ENCODE results near the gene BAHCC1.
A peak's percentile ranks its signal among the peaks of the same experiment; 100 is the strongest.

BAHCC1 gene

GRCh38 chr17:81393684-81394376 is 1.4 kb upstream of the BAHCC1 start (continued):
- peak; percentile 81 for TF ChIP-seq PATZ1 (tag by site-specific recombination; IDR thresholded peaks at IDR 0.05)
- peak; percentile 100 for TF ChIP-seq ZSCAN30 (tag by site-specific recombination; IDR thresholded peaks at IDR 0.05)
- TF ChIP-seq ZNF654 (tag by site-specific recombination; IDR thresholded peaks at IDR 0.05; ENCODE audit: low read depth) = no peak
- peak; percentile 45; the same call in 1 of the 2 replicates for TF ChIP-seq YY1 (tag by site-specific recombination; IDR thresholded peaks at IDR 0.05)
- TF ChIP-seq ZNF621 (tag by site-specific recombination; IDR thresholded peaks at IDR 0.05) = no peak
- TF ChIP-seq SCRT1 (tag by site-specific recombination; IDR thresholded peaks at IDR 0.05; ENCODE audit: borderline replicate concordance) = peak; percentile 82; the same call in 1 of the 2 replicates
- TF ChIP-seq KLF16 (tag by site-specific recombination; IDR thresholded peaks at IDR 0.05) = peak; percentile 88
- no peak for TF ChIP-seq ZNF404 (tag by site-specific recombination; IDR thresholded peaks at IDR 0.05)
- TF ChIP-seq ZNF837 (tag by site-specific recombination; IDR thresholded peaks at IDR 0.05) = no peak
- peak; percentile 93 for TF ChIP-seq KLF7 (tag by site-specific recombination; IDR thresholded peaks at IDR 0.05; ENCODE audit: borderline replicate concordance)
- TF ChIP-seq ZNF133 (tag by site-specific recombination; IDR thresholded peaks at IDR 0.05) = no peak
- TF ChIP-seq REST (tag by site-specific recombination; IDR thresholded peaks at IDR 0.05) = peak; percentile 48; the same call in 1 of the 2 replicates
- TF ChIP-seq ZNF121 (tag by site-specific recombination; IDR thresholded peaks at IDR 0.05) = peak; percentile 90
- no peak for TF ChIP-seq ZNF292 (tag by site-specific recombination; IDR thresholded peaks at IDR 0.05; ENCODE audit: borderline replicate concordance, low read depth)
- TF ChIP-seq ZNF433 (tag by site-specific recombination; IDR thresholded peaks at IDR 0.05; ENCODE audit: low read depth) = no peak
- no peak for TF ChIP-seq ZNF148 (tag by site-specific recombination; IDR thresholded peaks at IDR 0.05; ENCODE audit: borderline replicate concordance)
- TF ChIP-seq, protein P1, sequence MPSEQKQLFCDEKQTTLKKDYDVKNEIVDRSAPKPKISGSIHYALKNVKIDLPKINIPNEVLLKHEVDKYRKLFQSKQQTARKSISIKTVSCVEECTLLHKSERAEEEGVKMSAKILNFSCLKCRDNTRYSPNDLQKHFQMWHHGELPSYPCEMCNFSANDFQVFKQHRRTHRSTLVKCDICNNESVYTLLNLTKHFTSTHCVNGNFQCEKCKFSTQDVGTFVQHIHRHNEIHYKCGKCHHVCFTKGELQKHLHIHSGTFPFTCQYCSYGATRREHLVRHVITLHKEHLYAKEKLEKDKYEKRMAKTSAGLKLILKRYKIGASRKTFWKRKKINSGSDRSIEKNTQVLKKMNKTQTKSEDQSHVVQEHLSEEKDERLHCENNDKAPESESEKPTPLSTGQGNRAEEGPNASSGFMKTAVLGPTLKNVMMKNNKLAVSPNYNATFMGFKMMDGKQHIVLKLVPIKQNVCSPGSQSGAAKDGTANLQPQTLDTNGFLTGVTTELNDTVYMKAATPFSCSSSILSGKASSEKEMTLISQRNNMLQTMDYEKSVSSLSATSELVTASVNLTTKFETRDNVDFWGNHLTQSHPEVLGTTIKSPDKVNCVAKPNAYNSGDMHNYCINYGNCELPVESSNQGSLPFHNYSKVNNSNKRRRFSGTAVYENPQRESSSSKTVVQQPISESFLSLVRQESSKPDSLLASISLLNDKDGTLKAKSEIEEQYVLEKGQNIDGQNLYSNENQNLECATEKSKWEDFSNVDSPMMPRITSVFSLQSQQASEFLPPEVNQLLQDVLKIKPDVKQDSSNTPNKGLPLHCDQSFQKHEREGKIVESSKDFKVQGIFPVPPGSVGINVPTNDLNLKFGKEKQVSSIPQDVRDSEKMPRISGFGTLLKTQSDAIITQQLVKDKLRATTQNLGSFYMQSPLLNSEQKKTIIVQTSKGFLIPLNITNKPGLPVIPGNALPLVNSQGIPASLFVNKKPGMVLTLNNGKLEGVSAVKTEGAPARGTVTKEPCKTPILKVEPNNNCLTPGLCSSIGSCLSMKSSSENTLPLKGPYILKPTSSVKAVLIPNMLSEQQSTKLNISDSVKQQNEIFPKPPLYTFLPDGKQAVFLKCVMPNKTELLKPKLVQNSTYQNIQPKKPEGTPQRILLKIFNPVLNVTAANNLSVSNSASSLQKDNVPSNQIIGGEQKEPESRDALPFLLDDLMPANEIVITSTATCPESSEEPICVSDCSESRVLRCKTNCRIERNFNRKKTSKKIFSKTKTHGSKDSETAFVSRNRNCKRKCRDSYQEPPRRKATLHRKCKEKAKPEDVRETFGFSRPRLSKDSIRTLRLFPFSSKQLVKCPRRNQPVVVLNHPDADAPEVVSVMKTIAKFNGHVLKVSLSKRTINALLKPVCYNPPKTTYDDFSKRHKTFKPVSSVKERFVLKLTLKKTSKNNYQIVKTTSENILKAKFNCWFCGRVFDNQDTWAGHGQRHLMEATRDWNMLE (tag by site-specific recombination; conservative IDR thresholded peaks at IDR 0.05; ENCODE audit: low read depth) = peak; percentile 54
- no peak for TF ChIP-seq ZSCAN16 (tag by site-specific recombination; IDR thresholded peaks at IDR 0.05)
- TF ChIP-seq ZNF16 (tag by site-specific recombination; IDR thresholded peaks at IDR 0.05; ENCODE audit: low read depth) = no peak
- TF ChIP-seq, protein P2, sequence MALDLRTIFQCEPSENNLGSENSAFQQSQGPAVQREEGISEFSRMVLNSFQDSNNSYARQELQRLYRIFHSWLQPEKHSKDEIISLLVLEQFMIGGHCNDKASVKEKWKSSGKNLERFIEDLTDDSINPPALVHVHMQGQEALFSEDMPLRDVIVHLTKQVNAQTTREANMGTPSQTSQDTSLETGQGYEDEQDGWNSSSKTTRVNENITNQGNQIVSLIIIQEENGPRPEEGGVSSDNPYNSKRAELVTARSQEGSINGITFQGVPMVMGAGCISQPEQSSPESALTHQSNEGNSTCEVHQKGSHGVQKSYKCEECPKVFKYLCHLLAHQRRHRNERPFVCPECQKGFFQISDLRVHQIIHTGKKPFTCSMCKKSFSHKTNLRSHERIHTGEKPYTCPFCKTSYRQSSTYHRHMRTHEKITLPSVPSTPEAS (tag by site-specific recombination; IDR thresholded peaks at IDR 0.05) = peak; percentile 60
- TF ChIP-seq ZNF549 (tag by site-specific recombination; IDR thresholded peaks at IDR 0.05) = 0 out of 2 replicates have a peak, but pooled peaks have one; percentile 49
- TF ChIP-seq ZNF426 (tag by site-specific recombination; IDR thresholded peaks at IDR 0.05) = no peak
- TF ChIP-seq SCRT2 (tag by site-specific recombination; IDR thresholded peaks at IDR 0.05) = peak; percentile 96
- no peak for TF ChIP-seq ZBTB48 (tag by site-specific recombination; IDR thresholded peaks at IDR 0.05)

Measured in HEK293 (cell line).